ENCODE results near the gene ACTN3. TPM values are rescaled to one million over a fixed set of nuclear protein-coding genes. Genes with fewer than 3 reads are reported as not detected.
"Not testable (repeated sequence)": the region's sequence is repeated elsewhere in the genome, so short reads cannot be mapped to it uniquely, and the experiment has no call there.

The ACTN3 gene
- total RNA-seq, 1 donor from 2014 or later: not detected

GRCh38 chr11:66598993-66599392 is 52.3 kb downstream of the ACTN3 start:
- TF ChIP-seq CTCF (IDR thresholded peaks at IDR 0.05; ENCODE audit: insufficient read depth, low read length, severe bottlenecking): no peak
- FAIRE-seq (no peak), DNase-seq (ENCODE audit: low read depth) (no peak)

GRCh38 chr11:66600219-66600618 is 53.5 kb downstream of the ACTN3 start:
- FAIRE-seq (no peak), DNase-seq (ENCODE audit: low read depth) (no peak)
- TF ChIP-seq CTCF (IDR thresholded peaks at IDR 0.05; ENCODE audit: insufficient read depth, low read length, severe bottlenecking): no peak
- peaks cover 10% of the 10 kb centered on the region for H3K36me3 ChIP-seq (ENCODE audit: control insufficient read depth, insufficient read depth, low read length)
- no peaks in the 10 kb centered on the region for H3K27me3 ChIP-seq (ENCODE audit: control insufficient read depth, insufficient read depth, low read length)
- H3K4me3 ChIP-seq (ENCODE audit: low read depth, low read length): no peak overlapping the region

More at GRCh38 chr11:66598993-66599392, 52.3 kb downstream of the ACTN3 start:
- no peaks in the 10 kb centered on the region for H3K27me3 ChIP-seq (ENCODE audit: control insufficient read depth, insufficient read depth, low read length)
- no peak overlapping the region for H3K4me3 ChIP-seq (ENCODE audit: low read depth, low read length)
- peaks cover 7% of the 10 kb centered on the region for H3K36me3 ChIP-seq (ENCODE audit: control insufficient read depth, insufficient read depth, low read length)

- H3K36me3 ChIP-seq (ENCODE audit: control insufficient read depth, insufficient read depth, low read length): peaks cover 13% of the 10 kb centered on the region
- H3K27me3 ChIP-seq (ENCODE audit: control insufficient read depth, insufficient read depth, low read length): no peaks in the 10 kb centered on the region
- no peak for DNase-seq (ENCODE audit: low read depth)
- TF ChIP-seq CTCF (IDR thresholded peaks at IDR 0.05; ENCODE audit: insufficient read depth, low read length, severe bottlenecking): no peak
- no peak for FAIRE-seq
- no peak overlapping the region for H3K4me3 ChIP-seq (ENCODE audit: low read depth, low read length)
These were observed 54.0 kb downstream of the ACTN3 start for GRCh38 chr11:66600631-66601233.

- no peak overlapping the region for H3K4me3 ChIP-seq (ENCODE audit: low read depth, low read length)
- DNase-seq (ENCODE audit: low read depth): no peak
- H3K36me3 ChIP-seq (ENCODE audit: control insufficient read depth, insufficient read depth, low read length): peaks cover 16% of the 10 kb centered on the region
- TF ChIP-seq CTCF (IDR thresholded peaks at IDR 0.05; ENCODE audit: insufficient read depth, low read length, severe bottlenecking): no peak
- H3K27me3 ChIP-seq (ENCODE audit: control insufficient read depth, insufficient read depth, low read length): no peaks in the 10 kb centered on the region
- FAIRE-seq: no peak
These were observed 56.4 kb downstream of the ACTN3 start for GRCh38 chr11:66603072-66603471.

GRCh38 chr11:66604155-66604554 is 57.5 kb downstream of the ACTN3 start:
- H3K4me3 ChIP-seq (ENCODE audit: low read depth, low read length): no peak overlapping the region
- TF ChIP-seq CTCF (IDR thresholded peaks at IDR 0.05; ENCODE audit: insufficient read depth, low read length, severe bottlenecking): no peak
- FAIRE-seq (no peak), DNase-seq (ENCODE audit: low read depth) (no peak)
- H3K27me3 ChIP-seq (ENCODE audit: control insufficient read depth, insufficient read depth, low read length): no peaks in the 10 kb centered on the region
- peaks cover 16% of the 10 kb centered on the region for H3K36me3 ChIP-seq (ENCODE audit: control insufficient read depth, insufficient read depth, low read length)

- H3K36me3 ChIP-seq (ENCODE audit: control insufficient read depth, insufficient read depth, low read length); DNase-seq (ENCODE audit: low read depth); H3K4me3 ChIP-seq (ENCODE audit: low read depth, low read length); H3K27me3 ChIP-seq (ENCODE audit: control insufficient read depth, insufficient read depth, low read length); FAIRE-seq: not testable (repeated sequence)
These were observed 59.9 kb downstream of the ACTN3 start for GRCh38 chr11:66606608-66607007.
